HG02885 (cell line): Measurements from ENCODE around the gene TNFSF8.

Experiments
- ATAC-seq: cut with Tn5 transposase; IDR thresholded peaks from one replicate; pipeline ENCODE4 v1.9.1; 2021; ENCODE audit warnings: mild to moderate bottlenecking; ENCODE audit not compliant: unreplicated experiment, poor library complexity

TNFSF8 gene

DNA sequence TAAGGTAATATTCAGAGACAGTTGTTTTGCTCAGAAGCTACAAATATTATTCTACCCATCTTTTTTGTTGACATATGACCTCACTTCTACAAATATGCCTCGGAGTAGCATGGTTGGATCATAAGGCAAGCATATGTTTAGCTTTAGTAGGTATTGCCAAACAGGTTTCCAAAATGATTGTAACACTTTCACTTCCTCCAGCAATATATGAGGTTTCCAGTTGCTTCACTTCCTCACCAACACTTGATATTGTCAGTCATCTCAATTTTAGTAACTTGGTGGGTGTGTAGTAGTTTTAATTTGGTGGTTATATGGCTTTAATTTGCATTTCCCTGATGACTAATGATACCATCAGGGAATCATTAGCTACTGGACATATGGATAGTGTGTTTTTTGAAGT, 46.7 kb downstream of the TNFSF8 start:
- no peak for ATAC-seq

DNA sequence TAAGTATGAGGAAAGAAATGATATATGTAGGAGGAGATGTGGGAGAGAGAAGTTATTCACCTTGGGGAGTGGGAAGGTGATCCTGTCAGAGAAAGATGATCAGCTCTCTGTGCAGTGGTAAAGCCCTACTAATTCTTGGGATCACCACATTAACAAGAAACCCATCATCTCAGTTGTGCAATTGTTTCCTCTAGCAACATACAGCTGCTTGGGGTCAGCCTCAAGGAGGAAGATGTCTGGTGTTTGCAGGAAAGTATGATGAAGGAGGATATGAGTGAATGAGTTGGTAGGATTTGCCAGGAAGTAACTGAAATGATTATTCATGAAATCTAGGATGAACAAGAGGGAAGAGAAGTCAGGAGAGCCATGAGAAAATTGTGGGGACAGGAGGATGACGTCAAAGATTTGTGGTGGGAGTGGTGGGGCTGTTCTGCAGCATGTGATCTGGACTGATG, 50.1 kb downstream of the TNFSF8 start:
- no peak for ATAC-seq

DNA sequence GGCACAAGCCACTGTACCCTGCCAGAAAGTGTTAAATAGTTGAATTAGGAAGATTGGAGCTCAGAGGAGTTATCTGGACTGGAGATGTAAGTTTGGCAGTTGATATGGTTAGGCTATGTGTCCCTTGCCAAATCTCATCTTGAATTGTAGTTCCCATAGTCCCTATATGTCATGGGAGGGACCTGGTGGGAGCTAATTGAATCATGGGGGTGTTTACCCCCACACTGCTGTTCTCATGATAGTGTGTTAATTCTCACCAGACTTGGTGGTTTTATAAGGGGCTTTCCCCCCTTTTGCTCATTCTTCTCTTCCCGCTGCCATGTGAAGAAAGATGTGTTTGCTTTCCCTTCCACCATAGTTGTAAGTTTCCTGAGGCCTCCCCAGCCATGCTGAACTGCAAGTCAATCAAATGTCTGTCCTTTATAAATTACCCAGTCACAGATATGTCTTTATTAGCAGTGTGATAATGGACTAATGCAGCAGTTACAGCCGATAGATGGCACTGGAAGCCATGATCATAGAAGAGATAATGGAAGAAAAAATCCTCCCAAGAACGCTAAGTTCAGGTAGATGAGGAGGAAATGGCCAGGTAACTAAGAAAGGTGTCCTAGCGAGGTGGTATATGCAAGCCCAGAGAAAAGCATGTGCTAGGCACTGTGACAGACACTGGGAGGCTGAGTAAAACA, 51.4 kb downstream of the TNFSF8 start:
- no peak for ATAC-seq

DNA sequence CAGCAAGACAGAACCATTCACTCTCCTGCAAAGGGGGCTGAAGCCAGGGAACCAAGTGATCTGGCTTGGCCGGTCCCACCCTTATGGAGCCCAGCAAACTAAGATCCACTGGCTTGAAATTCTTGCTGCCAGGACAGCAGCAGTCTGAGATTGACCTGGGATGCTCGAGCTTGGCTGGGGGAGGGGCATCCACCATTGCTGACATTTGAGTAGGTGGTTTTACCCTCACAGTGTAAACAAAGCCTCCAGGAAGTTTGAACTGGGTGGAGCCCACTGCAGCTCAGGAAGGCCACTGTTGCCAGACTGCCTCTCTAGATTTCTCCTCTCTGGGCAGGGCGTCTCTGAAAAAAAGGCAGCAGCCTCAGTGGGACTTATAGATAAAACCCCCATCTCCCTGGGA, 60.5 kb downstream of the TNFSF8 start:
- no peak for ATAC-seq

DNA sequence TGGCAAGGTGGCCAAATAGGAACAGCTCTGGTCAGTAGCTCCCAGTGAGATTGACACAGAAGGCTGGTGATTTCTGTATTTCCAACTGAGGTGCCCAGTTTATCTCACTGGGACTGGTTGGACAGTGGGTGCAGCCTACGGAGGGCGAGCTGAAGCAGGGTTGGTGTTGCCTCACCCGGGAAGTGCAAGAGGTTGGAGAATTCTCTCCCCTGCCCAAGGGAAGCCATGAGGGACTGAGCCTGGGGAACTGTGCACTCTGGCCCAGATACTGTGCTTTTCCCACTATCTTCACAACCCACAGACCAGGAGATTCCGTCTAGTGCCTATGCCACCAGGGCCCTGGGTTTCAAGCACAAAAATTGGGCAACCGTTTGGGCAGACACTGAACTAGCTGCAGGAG, 61.0 kb downstream of the TNFSF8 start:
- no peak for ATAC-seq

DNA sequence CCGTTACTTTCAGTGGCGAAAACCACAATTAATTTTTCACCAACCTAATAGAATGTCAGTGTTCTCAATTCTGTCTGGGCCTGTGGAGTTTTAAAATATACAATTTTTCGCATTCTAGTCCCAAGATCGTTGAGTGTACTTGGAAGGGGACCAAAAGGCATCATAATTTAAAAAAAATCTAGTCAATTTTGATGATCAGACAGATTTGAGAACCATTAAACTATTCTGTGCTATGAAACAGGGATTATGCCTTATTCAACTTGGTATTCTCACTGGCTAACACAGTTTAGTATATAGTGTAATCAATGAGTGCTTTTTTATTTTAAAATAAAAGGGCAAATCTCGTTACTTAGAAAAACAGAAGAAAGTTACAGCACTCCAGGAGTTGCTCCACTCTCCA, 63.1 kb downstream of the TNFSF8 start:
- no peak for ATAC-seq

DNA sequence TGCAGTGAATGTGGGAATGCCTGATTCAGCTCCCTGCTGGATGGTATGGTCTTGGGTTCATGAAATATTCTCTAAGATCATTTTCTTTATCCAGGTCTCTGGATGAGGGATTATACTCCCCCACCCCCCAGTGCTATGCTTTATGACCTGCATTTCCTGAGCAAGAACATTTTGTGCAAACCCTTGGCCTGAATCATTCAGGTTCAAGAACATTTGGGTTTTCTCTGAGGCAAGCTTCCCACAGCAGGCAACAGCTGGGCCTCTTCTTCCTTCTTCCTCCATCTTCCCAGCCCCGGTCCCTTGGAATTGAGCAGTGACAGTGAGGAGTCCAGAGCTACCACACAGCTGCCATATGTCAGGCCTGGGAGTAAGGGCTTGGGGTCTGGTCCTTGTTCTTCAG, 65.9 kb downstream of the TNFSF8 start:
- ATAC-seq, result no peak

DNA sequence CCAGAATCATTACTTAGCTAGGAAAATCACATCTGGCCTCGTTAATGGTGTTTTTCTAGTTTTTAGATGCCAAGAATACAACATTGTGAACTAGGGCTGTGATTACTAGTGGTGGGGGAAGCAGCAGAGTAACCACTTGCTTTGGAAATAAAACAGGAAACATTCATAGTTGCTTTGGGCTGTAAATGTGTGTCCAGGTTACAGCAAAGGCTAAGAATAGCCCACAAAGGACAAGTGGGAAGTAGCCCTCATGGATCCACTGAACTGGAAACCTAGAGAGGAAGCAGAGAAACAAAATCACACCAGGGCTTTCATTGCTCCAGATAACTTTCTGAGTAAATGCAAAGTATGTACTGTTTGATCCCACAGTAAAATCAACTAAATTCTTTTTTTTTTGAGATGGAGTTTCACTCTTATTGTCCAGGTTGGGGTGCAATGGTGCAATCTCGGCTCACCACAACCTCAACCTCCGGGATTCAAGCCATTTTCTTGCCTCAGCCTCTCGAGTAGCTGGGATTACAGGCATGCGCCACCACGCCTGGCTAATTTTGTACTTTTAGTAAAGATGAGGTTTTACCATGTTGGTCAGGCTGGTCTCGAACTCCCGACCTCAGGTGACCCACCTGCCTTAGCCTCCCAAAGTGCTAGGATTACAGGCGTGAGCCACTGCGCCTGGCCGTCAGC, 68.3 kb downstream of the TNFSF8 start:
- ATAC-seq, result no peak

DNA sequence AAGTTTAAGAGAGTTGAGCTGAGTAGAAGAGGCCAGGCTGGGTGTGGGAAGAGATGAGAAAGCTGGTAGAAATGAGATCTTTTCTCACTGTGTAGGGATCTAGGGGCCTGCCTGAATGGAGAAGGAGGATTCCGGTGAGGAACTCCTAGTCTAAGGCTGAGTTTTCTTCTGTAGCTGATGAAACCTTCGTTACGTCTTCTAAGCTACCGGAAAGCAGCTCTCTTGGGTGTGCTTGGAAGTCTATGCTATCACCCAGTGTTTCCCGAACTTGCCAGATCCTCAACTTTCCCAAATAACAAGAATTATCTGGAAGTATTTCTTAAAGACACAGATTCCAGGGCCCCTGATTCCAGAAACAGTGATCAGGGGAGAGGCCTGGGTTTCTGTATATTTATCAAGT, 69.1 kb downstream of the TNFSF8 start:
- no peak for ATAC-seq

DNA sequence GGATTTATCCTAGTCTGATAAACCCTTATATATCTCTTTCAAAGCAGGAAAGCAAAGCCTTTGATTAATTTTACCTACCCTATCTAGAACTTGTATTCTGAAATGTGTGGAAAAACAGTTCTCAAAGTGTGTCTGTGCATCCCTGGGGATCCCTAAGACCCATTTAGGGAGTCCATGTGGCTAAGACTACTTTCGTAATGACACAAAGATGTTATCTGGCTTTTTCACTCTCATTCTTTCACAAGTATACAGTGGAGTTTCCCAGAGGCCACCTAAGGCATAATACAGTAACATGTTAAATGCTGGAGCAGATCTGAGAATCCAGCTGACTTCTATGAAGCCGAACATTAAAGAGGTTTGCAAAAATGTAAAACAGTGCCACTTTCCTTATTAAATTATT, 70.2 kb downstream of the TNFSF8 start:
- no peak for ATAC-seq

DNA sequence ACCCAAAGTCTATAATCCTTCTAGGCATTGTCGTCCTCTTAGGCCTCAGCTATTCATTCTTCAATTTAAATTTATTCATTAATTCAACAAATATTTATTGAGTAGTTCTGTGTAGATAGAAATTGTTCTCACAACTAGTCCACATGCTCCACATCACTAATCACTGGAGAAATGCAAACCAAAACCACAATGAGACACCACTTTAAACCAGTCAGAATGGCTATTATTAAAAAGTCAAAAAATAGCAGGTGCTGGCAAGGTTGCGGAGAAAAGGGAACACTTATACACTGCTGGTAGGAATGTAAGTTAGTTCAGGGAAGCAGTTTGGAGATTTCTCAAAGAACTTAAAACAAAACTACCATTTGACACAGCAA, 73.5 kb downstream of the TNFSF8 start:
- no peak for ATAC-seq

DNA sequence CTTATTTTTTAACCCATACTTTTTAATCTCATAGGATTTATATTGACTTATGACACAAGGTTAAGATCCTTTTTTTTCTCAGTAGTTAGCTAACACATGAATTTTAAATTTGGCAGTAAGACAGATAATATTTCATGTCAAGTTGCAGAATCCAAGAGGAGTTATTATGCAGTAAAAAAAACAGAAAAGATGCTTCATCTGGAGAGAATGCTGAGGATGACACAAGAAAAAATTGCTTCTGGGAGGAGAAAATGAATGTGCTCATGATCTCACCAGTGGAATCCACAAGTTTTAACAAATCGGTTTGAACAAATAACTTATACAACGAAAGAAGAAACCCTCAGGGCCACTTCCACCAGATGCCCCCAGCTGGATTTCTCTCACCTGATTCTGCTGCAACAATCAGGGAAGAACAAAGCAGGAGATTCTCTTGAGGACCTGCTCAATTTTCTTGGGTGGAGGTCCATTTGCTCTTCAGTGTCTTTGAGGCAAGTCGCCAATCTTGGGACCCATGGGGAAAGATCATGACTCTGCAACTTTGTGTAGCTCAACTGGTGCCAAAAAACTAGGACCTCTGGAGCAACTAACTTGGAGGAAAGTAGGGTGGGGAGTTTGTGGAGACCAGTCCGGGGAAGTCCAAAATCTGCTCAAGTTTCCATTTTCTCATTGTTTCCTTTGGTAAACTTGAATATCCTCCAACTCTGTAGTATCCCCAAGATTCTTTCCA, 74.0 kb downstream of the TNFSF8 start:
- no peak for ATAC-seq

DNA sequence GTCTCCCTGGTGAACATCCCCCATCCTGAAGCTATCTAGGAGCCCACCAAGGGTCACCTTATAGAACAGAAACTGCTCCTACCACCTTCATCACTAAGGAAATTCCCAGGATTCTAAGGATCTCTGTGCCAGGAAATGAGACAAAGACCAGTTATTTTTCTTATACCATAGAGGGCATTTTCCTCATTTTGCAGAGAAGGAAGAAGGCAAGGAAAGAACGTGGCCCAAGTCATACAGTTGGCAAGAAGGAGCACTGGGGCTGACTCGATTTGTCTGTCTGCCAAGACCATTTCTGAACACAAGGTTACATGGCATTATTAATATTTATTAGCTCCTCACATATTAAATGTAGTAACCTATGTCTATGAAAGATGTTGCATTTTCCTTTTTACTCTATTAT, 74.9 kb downstream of the TNFSF8 start:
- no peak for ATAC-seq

DNA sequence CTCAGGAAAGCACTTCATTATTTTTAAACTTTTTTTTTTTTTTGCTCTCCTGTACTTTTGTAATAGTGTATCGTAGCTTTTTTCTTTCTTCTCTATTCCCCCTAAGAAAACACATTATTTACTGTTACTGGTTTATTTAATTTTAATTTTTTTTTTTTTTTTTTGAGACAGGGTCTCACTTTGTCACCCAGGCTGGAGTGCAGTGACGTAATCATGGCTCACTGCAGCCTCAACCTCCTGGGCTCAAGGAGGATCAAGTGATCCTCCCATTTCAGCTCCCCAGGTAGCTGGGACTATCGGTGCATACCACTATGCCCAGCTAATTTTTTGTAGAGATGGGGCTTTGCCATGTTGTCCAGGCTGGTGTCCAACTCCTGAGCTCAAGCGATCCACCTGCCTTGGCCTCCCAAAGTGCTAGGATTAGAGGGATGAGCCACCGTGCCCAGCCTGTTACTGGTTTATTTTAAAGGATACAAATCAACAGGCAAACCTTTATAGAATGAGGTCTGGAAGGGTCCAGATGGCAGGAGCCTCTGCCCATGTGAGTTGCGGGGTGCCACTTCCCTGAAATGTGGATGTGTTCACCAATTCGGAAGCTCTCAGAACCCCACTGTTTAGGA, 75.5 kb downstream of the TNFSF8 start:
- ATAC-seq, result no peak

DNA sequence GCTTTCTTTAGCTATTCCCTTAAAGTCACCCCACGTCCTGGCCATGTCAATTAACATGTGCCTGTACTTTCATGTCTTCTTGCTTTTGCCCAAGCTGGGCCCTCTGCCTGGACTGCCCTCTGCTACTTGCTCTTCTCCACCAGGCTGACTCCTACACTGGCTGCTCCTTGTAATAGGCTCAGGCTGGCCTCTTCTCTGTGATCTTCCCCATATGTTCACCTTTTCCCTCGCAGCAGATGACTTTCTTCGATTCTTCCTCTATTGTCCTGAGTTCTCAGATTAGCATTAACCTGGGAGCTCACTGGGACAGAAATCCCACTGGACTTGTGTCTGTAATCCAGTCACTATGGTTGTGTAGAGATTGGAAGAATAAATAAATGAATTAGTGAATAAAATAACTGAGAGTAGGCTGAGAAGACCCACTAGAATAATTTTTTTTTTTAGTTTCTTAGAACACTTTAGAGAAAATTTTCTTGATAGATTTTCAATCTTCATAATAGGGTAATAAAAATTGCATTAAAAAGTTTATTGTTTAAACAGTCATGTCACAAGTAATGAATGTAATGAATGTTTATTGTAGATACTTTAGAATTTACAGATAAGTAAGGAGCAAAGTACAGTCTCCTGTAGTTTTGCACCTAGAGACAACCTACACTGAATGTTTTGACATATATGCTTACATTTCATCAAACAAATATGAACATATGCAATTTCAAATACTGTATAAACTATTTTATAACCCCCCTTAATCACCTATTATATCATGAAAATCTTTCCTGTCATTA, 77.1 kb downstream of the TNFSF8 start:
- ATAC-seq, result no peak

DNA sequence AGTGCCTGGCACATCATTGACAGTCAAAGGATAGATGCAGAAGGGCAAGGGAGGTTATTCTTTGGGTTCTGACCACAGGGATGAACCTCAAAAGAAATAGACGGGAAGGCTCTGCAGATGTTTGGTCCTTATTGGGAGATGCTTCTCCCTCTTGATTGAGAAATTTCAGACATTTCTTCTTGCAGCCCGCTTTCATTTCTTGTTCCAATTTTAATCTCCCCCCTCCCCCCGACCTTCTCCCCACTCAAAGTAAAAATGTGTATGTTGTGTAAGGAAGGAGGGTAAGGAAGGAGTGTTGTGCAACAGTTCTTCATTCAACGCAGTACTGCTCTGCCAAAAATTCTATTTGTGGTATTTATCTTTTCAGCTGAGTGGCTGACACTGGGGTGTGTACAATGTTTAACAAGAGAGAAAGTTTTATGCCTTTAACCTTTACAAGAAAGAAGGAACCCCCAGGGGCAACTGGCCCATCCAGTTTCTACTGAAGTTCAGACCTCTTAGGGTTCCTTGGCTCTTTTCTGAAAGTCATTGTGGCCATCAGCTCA, 78.3 kb downstream of the TNFSF8 start:
- ATAC-seq, result no peak

DNA sequence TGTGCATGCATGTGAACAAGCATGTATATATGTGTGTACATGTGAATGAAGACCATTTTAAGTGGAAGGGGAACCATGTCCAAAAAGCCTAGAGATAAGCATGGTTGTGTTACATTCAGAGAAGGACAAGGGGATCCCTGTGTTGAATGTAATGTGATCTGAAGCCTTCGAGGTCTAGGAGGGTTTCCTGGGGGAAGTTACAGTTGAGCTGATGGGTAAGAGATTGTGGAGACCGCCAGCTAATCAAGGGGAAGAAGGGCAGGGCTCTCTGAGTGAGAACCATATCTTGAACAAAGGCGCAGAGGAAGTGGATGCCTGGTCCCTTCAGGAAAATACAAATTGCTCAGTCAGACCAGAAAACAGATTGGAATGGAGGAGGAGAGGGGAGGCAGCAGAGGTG, 79.1 kb downstream of the TNFSF8 start:
- no peak for ATAC-seq
